ENCODE measurements around the gene MRPS16.
"Not testable (repeated sequence)": the region's sequence is repeated elsewhere in the genome, so short reads cannot be mapped to it uniquely, and the experiment has no call there.

MRPS16 gene

DNA sequence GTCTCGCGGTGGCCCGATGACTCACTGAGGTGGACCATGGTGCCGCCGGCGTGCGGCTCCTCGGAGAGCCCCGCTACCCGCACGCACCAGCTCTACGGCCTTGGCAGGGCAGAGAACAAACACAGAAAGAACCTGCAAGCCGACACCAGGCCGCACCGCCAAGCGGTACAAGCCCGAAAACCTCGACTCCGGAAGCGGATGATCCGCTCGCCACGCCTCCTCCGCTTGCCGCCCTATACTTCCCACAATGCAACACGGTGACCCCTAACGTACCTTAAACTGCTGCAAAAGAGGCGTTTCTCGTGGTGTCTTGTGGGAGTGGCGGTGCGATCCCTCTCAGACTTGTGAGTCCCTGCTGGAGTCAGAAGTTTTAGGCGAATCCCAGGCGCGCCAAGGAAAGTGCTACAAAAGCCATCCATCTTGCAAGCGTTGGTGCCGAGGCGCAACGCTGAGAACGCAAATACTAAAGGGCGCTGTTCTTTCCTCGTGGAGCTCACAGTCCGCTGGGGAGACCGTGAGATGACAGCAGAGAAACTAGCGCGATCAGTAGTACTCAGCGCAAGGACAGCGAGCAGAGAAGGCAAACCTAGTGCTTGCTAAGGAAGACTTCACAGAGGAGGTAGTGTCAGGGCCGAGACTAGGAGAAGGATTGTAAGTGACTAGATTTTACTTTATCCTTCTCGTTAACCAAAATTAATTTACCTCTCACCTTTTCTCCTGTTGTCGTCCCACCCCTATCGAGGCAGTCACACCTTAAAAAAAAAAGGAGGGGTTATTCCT is at the start of gene MRPS16:
MRPS16 (minus strand) TSS at position 200 of the 780 bp plus-strand sequence; CDS start at position 38, 162 bp downstream.
- peak; percentile 88 to 89 for DNase-seq (ENCODE audit: low read depth in 2 of 2)

DNA sequence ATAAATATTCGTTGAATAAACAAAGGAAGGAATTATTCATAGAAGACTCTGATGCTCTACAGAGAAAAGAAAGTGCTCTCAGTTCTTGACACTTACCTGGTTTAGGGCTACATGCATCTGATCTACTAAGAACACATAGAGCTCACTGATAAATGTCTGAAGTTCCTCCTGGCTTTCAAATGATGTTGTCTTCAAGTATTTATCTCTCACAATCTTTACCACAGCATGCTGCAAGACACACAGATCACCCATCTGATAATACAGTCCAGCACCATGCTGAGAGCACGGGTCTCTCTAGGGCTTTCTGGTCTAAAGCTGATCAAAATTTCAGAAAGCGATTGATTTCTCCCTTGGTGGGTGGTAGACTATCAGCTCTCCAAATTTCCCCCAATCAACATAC is 44.5 kb upstream of the MRPS16 start:
- no peak for DNase-seq (ENCODE audit: low read depth in 2 of 2)

DNA sequence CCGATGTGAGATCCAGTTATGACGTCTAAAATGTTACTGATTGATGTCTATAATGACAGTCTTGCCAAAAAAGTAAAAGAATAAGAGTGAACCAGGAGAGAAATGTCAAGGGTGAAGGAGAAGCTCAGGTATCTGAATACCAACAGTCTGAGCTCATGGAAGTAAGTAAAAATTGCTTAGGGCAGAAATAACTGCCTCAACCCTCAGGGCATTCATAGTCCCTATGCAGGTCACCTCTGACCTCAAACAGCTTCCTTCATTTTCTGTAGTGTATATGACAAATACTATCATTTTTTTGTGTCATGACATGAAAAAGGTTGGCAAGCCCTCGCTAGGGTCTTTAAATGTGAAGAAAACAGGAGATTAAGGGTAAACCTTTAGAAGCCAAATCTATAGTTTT is 41.0 kb upstream of the MRPS16 start:
- DNase-seq (ENCODE audit: low read depth in 2 of 2), result no peak

DNA sequence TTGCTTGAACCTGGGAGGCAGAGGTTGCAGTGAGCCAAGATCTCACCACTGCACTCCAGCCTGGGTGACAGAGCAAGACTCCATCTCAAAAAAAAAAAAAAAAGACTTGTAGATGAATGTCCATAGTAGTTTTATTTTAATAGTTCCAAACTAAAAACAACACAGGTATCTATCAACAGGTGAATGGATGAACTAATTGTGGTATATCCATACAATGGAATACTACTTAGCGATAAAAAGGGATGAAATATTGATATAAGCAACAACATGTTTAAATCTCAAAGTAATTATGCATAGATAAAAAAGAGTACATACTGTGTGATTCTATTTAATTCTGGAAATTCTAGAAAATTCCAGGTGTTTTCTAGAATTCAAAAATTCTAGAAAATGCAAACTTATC is 37.5 kb upstream of the MRPS16 start:
- DNase-seq (ENCODE audit: low read depth in 2 of 2), result no peak

DNA sequence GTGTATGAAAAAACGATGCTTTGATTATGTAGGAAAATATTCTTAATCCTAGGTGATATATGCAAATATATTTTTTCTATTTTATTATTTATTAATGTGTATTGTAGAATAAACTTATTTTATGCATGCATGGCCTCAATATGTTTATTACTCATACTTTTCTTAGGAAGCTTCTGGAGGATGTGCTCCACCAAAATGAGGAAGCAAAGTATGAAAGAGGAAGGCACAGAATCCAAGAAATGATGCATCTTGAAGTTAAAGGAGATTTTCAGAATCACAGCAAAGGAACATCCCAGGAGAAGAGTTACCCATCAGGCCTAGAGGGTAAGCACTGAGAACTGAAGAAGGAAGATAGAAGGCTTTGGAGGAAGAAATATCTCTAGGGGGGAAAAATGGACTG is 35.0 kb upstream of the MRPS16 start:
- DNase-seq (ENCODE audit: low read depth in 2 of 2), result no peak

DNA sequence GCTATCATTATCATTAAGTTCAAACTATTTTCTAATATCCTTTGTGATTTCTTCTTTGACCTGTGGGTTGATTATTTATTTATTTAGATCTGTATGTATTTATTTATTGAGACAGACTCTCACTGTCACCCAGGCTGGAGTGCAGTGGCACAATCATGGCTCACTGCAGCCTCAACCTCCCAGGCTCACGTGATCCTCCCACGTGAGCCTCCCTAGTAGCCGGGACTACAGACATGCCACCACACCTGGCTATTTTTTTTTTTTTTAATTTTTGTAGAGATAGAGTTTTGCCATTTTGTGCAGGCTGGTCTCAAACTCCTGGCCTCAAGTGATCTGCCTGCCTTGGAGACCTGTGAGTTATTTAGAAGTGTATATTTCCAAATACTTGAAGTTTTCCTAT is 28.7 kb upstream of the MRPS16 start:
- no peak for DNase-seq (ENCODE audit: low read depth in 2 of 2)

DNA sequence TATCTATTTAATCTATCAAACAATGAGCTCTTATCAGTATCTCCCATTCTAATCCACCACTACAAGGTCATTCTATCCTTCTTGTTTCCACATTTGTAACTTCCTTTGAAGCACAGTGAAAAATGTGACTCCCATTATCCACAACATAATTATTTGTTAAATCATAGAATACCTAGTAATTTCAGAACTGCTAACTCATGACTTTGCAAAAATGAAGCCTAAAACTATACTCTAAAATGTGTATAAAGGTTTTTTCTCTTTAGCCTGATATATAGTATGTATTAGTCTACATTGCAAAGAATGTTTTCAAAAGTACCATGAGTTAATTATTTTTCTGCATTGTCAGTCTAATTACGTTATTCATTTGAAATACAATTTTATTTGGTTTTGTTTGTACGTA is 12.0 kb upstream of the MRPS16 start:
- no peak for DNase-seq (ENCODE audit: low read depth in 2 of 2)

DNA sequence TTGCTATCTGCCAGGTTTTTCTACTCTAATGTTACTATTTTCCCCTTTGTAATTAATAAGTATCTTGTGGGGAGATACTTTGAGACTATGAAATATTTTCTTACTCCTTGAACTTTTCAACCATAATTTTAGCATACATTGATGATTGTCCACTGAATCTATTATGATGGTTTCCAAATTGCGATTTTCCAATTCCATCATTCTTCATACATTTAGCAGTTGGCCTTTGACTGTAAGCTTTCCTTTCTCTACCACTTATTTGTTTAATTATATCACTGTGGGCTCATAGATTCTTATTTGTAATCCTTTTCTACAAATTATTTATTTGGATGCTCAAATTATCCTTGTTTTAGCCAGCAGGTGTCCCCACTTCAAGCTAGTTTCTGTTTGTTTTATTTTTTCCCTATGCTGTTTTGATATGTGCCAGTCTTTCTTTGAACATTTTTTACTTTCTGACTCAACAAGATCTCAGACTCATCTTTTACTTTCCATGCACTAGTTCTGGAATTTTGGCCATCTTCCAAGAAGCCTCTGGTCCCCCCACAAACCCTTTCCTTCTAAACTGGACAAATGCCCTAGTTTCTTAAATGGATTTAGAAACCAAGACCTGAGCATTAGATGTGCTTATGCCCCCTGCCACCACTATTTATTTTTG is 11.4 kb upstream of the MRPS16 start:
- DNase-seq (ENCODE audit: low read depth in 2 of 2), result no peak

DNA sequence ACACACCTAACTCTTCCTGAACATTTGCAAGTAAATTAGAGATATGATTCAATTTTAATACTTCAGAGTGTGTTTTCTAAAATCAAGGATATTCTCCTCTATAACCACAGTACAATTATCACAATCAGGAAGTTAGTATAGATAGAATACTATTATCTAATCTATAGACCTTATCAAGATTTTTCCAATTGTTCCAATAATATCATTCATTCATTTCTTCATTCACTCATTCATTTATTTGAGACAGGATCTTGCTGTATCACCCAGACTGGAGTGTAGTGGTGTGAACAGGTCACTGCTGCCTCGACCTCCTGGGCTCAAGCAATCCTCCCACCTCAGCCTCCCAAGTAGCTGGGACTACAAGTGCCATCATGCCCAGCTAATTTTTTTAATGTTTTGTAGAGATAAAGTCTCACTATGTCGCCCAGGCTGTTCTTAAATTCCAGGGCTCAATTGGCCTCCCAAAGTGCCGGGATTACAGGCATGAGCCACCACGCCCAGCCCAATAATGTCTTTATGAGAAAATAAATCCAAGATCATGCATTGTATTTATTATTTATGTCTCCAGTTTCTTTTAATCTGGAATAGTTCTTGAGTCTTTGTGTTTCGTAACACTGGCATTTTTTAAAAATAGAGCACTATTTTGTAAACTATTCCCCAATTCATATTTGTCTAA is 10.6 kb upstream of the MRPS16 start:
- DNase-seq (ENCODE audit: low read depth in 2 of 2), result no peak

DNA sequence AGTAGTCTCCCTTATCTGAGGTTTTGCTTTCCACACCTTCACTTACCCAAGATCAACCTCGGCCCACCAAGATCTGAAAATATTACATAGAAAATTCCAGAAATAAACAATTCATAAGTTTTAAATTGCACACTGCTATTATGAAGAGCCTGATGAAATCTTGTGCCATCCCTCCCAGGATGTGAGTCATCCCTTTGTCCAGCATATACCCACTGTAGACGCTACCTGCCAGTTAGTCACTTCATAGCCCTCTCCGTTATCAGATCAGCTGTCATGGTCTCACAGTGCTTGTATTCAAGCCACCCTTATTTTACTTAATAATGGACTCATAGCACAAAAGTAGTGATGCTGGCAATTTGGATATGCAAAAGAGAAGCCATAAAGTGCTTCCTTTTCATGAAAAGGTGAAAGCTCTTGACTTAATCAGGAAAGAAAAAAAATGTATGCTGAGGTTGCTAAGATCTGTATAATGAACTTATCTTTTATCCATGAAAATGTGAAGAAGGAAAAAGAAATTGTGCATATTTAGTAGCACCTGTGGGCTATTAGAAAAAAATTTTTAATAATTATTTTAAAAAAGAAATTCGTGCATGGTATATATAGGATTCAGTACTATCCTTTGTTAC is 9.8 kb upstream of the MRPS16 start:
- DNase-seq (ENCODE audit: low read depth in 2 of 2), result no peak

DNA sequence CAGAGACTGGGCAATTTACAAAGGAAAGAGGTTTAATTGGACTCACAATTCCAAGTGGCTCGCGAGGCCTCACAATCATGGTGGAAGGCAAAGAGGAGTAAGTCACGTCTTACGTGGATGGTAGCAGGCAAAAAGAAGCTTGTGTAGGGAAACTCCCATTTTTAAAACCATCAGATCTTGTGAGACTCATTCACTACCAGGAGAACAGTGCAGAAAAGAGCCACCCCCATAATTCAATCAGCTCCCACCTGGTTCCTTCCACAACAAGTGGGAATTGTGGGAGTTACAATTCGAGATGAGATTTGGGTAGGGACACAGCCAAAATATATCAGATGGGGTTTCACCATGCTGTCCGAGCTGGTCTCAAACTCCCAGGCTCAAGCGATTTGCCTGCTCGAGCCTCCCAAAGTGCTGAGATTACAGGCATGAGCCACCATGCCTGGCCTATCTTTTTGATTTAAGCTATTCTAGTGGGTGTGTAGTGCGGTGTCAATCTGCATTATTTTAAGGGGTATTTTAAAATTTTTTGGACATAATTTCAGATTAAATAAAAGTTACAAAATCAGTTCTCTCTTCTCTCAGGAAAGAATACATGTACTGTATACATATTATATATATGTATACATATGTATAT is 9.0 kb upstream of the MRPS16 start:
- DNase-seq (ENCODE audit: low read depth in 2 of 2), result no peak

DNA sequence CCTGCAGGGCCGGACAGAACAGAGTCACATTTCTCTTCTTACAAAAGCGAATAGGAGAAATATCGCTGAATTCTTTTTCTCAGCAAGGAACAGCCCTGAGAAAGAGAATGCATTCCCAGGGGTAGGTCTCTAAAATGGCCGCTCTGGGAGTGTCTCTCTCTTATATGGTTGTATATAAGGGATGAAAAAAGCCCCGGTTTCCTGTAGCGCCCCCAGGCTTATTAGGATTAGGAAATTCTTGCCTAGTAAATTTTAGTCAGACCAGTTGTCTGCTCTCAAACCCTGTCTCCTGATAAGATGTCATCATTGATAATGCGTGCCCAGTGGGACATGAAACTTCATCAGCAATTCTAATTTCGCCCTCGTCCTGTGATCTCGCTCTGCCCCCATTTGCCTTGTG is 6.2 kb upstream of the MRPS16 start:
- DNase-seq (ENCODE audit: low read depth in 2 of 2), result not testable (repeated sequence)

DNA sequence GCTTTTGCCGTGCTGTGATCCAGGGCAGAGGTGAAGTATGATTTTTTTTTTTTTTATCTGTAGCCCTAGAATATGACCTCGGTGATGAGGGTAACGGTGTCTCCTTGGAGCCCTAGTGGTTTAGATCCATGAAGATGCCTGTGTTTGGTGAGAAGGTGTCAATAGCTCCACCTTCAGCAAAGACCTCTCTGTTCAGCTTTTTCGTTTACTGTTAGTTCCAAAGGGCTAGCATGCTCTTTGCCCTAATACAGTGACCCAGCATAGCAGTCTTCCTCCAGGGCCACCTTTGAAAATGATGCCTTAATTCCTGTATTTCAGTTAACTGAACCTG is 746 bp upstream of the MRPS16 start:
- no peak for DNase-seq (ENCODE audit: low read depth in 2 of 2)

DNA sequence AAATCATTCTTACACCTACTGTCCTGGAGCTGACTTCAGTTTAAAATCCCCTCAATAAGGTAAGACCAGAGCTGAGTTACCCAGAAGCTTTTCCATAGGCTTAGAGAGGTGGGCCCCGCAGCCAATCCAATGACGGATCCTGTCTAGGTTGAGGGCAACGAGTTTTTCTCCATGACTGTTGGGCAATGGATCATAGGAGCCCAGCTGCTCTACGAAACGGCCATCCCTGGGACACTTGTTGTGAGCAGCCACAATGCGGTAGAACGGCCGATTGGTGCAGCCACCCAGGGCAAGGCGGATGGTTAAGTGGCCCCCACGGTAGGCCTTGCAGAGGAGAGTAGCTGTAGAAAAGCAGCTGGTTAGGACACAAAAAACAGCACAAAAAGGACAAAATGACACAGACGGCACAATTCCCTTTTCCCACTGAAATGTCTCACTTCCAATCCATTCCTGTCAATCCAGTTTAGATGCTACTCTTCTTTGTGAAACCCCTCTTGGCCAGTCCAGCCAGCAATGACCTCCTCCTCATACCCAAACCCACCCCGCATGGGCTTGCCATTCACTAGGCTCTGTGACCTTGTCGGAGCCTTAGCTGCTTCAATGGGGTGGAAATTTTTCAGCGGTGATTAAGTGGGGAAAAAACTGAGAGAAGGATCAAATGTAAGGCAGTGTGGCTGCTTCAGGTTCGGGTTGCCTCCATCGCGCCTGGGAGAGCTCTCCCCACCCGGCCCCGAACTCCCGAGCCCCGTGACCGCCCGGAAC is 580 bp downstream of the MRPS16 start:
- no peak for DNase-seq (ENCODE audit: low read depth in 2 of 2)

DNA sequence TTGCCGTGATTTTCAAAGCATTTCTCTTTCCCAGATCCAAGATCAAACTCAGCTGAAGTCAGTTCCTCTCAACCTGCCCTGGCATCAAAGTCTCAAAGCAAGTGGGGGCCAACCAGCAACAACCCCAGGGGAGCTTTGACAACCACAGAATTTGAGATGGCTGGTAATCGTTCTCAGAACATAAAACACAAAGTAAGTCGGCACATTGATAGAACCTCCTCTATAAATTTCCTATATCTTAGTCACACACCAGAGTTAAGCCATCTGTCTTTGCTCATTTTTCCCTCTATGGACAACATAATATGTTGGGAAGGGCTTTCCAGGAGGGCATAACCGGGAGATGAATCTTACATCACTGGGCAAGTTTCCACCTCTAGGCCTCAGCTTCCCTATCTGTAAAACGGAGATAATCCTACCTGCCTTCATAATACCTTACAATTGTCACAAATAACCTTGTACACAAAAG is 4.2 kb downstream of the MRPS16 start:
- no peak for DNase-seq (ENCODE audit: low read depth in 2 of 2)

DNA sequence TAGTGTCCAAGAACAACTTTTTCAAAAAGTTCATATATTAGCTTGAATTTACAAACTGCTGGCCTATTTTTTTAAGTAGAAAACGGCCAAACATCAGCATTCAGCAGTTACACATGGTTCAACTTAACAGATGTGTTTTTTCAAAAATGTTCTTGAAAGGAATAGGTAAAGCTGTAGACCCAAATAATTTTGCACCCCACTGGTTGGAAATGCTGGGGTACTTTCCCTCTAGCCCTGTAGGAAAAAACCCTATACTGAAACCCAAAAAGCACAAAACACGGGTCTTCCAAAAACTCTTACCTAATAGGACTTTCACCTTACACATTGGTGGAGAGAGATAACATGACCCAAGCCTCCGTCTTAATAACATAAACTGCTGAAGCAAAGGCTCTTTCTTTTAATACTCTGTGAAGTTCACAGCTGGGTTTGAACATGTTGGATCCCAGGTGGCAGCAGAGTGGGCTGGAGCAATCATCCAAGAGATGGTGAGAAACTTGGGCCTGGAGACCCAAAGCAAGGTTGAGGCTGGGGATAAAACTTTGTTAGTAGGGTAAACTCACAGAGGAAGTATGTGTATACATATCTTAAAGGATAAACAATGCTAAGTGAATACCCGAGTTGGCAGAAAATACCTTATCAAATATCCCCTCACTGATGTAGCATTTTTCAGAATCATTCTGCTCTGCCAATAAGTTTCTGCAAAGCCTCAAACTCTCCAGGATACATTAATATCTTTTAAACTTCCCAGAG is 4.8 kb downstream of the MRPS16 start:
- no peak for DNase-seq (ENCODE audit: low read depth in 2 of 2)

DNA sequence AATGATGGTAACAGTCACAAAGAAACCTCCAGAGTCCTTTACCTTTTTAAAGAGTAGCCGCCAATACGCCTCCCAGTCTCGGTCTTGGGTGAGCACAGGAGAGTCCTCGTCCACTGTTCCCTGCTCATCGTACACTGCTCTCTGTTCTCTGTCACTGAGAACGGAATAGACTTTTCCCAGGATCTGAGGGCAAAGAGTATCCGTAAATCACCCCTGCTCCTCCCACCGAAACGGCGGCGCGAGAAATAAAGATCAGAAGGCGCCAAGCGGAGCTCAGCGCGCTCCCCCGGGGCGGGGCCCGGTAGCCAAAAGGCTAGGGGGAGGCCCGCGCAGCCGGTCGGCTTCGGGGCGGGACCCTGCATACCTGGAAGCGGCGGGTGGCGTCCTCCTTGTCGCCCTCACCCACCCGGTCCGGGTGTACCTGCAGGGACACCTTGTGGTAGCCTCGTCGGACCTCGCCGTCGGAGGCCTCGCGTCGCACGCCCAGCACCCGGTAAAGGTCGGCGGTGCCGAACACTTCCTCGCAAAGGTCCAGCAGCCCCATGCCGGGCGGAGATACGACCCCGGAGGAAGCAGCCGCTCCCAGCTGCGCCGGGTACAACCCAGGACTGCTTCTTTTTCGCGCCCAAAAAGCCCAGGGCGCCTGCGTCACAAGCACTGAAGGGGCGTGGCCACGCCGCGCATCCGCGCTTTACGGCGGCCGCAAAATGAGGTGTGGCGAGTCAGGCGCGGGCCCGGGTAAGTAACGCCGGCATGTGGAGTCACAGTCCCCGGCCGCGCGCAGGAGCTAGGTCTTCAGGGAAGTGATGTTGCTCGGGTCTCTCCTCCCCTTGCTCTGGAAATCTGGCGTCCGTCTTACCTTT is 5.6 kb downstream of the MRPS16 start, which contains the start of gene DNAJC9:
DNAJC9 (minus strand) TSS at position 610 of the 863 bp plus-strand sequence; CDS start at position 544, 66 bp downstream.
- peak; percentile 97 to 99 for DNase-seq (ENCODE audit: low read depth in 2 of 2)

DNA sequence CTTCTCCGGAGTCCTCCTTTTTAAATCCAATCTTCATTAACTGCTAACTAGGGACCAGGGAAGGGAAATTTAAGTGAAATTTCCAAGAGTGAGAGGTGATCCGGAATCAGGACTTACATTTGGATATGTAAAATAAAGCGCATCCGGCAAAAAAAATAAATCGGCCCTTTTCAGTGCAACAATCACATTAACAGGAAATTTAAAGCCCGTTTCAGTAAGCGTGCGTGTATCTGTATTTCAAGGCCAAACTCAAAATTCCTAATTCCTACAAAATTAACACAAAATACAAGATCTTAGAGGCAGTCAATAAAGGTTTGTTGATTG is 6.2 kb downstream of the MRPS16 start:
- no peak for DNase-seq (ENCODE audit: low read depth in 2 of 2)

DNA sequence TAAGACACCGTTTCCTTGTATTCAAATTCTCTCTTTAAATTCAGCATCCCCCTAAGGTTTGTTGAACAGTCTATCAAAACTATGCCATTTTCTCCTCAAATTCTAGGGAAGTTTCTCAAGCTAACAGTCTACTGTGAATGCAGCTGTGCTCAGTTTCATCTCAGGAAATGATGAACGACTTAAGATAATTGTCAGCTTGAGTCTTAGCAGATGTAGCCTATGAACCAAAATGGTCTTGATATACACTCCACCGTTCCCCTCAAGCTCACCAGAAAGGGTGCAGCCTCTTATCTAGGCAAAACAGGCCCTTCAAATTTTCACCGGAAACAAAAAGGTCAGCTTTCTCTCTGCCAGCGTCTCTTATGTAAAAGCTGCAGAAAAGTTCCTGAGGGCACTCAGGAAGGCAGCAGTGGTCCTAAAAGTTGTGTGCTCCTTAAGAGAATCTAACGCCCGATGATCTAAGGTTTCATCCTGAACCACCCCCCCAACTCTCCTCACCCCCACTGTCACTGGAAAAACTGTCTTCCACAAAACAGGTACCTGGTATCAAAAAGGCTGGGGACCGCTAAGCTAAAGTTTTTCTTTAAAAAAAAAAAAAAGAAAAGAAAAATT is 7.5 kb downstream of the MRPS16 start:
- DNase-seq (ENCODE audit: low read depth in 2 of 2), result no peak

Data from activated CD4-positive, alpha-beta T cell treated with anti-CD3 and anti-CD28 coated beads for 24 hours (primary cell).